B cell (primary cell): ENCODE data around the gene SLC25A18.
"Not testable (repeated sequence)": the region's sequence is repeated elsewhere in the genome, so short reads cannot be mapped to it uniquely, and the experiment has no call there.

Experiments used
- EZH2 ChIP-seq: IDR thresholded peaks from 2 replicates; pipeline ENCODE4 v1.6.1; 2012; ENCODE audit warnings: borderline replicate concordance, low read depth, mild to moderate bottlenecking, moderate library complexity, low read length; ENCODE audit not compliant: insufficient read depth, poor library complexity, severe bottlenecking
- TF ChIP-seq, protein P1 (sequence below): fragments of 200-600 bp; IDR thresholded peaks from one replicate; pipeline ENCODE4 v1.8.0; 2022; ENCODE audit warnings: antibody characterized with exemption, mild to moderate bottlenecking

DNA sequence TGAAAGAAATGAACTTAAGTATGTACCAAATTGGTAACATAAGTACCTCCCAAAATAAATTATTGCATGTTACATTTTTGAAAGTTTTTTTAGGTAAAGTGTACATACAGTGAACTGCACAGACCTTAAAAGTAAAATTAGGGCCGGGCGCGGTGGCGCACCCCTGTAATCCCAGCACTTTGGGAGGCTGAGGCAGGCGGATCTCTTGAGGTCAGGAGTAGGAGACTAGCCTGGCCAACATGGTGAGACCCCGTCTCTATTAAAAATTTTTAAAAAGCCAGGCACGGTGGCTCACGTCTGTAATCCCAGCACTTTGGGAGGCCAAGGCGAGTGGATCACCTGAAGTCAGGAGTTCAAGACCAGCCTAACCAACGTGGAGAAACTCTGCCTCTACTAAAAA lies 73.6 kb downstream of the SLC25A18 start:
- TF ChIP-seq, protein P1, sequence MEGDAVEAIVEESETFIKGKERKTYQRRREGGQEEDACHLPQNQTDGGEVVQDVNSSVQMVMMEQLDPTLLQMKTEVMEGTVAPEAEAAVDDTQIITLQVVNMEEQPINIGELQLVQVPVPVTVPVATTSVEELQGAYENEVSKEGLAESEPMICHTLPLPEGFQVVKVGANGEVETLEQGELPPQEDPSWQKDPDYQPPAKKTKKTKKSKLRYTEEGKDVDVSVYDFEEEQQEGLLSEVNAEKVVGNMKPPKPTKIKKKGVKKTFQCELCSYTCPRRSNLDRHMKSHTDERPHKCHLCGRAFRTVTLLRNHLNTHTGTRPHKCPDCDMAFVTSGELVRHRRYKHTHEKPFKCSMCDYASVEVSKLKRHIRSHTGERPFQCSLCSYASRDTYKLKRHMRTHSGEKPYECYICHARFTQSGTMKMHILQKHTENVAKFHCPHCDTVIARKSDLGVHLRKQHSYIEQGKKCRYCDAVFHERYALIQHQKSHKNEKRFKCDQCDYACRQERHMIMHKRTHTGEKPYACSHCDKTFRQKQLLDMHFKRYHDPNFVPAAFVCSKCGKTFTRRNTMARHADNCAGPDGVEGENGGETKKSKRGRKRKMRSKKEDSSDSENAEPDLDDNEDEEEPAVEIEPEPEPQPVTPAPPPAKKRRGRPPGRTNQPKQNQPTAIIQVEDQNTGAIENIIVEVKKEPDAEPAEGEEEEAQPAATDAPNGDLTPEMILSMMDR = not testable (repeated sequence)
- not testable (repeated sequence) for TF ChIP-seq EZH2
